GM18951 (cell line): ENCODE data around the gene IL17RD.

ENCODE experiments used
- POLR2A ChIP-seq: IDR thresholded peaks from 4 replicates; pipeline ENCODE4 v1.6.1; 2011; ENCODE audit warnings: mild to moderate bottlenecking; ENCODE audit not compliant: insufficient read length, insufficient read depth; ENCODE audit errors: extremely low read depth
- in situ Hi-C: fragments of 300-500 bp; cut with MboI; formaldehyde crosslinking; loops from one replicate; pipeline ENCODE4 v1.12.0; 2022; ENCODE audit warnings: low sequenced_read_pairs, mixed read lengths, inconsistent platforms; ENCODE audit not compliant: unreplicated experiment

Gene IL17RD

GRCh38 chr3:57164657-57165573 is at the start of gene IL17RD:
Gene IL17RD (minus strand): TSS chr3:57165353. CDS start chr3:57165286, 67 bp downstream.
- in situ Hi-C loops: no loop called here
- TF ChIP-seq POLR2A: no peak

GRCh38 chr3:57206423-57206822 is 41.3 kb upstream of the IL17RD start:
- no peak for TF ChIP-seq POLR2A

GRCh38 chr3:57199895-57200297 is 34.7 kb upstream of the IL17RD start, which contains the start of gene HESX1:
Gene HESX1 (minus strand): TSS chr3:57199978. CDS start chr3:57199918, 60 bp downstream.
- no peak for TF ChIP-seq POLR2A
- in situ Hi-C loops: no loop called here

More at GRCh38 chr3:57206423-57206822, 41.3 kb upstream of the IL17RD start:
- in situ Hi-C loops: no loop called here

- in situ Hi-C loops: no loop called here
Observed at GRCh38 chr3:57194641-57195040, 29.5 kb upstream of the IL17RD start.

GRCh38 chr3:57192028-57192427 is 26.9 kb upstream of the IL17RD start:
- TF ChIP-seq POLR2A: no peak
- in situ Hi-C loops: no loop called here

More at GRCh38 chr3:57194641-57195040, 29.5 kb upstream of the IL17RD start:
- TF ChIP-seq POLR2A: no peak

GRCh38 chr3:57184526-57184925 is 19.4 kb upstream of the IL17RD start:
- no peak for TF ChIP-seq POLR2A
- in situ Hi-C loops: no loop called here

GRCh38 chr3:57179580-57180410 is 14.6 kb upstream of the IL17RD start:
- no peak for TF ChIP-seq POLR2A
- in situ Hi-C loops: no loop called here

- TF ChIP-seq POLR2A: no peak
- in situ Hi-C loops: no loop called here
Observed at GRCh38 chr3:57176045-57176444, 10.9 kb upstream of the IL17RD start.

- TF ChIP-seq POLR2A: no peak
- in situ Hi-C loops: no loop called here
Observed at GRCh38 chr3:57173687-57174086, 8.5 kb upstream of the IL17RD start.

- in situ Hi-C loops: no loop called here
- no peak for TF ChIP-seq POLR2A
Observed at GRCh38 chr3:57170946-57171345, 5.8 kb upstream of the IL17RD start.

- in situ Hi-C loops: no loop called here
Observed at GRCh38 chr3:57169872-57170623, 4.9 kb upstream of the IL17RD start.

GRCh38 chr3:57169108-57169507 is 4.0 kb upstream of the IL17RD start:
- no peak for TF ChIP-seq POLR2A
- in situ Hi-C loops: no loop called here

More at GRCh38 chr3:57169872-57170623, 4.9 kb upstream of the IL17RD start:
- no peak for TF ChIP-seq POLR2A

- TF ChIP-seq POLR2A: no peak
- in situ Hi-C loops: no loop called here
Observed at GRCh38 chr3:57168151-57168550, 3.0 kb upstream of the IL17RD start.

GRCh38 chr3:57166660-57167059 is 1.5 kb upstream of the IL17RD start:
- in situ Hi-C loops: no loop called here
- TF ChIP-seq POLR2A: no peak
